Liver (tissue), 9 donors: ENCODE data around the gene ZNF326. TPM values are rescaled to one million over a fixed set of nuclear protein-coding genes. Genes with fewer than 3 reads are reported as not detected.
"Not testable (repeated sequence)": the region's sequence is repeated elsewhere in the genome, so short reads cannot be mapped to it uniquely, and the experiment has no call there.

ENCODE experiments used
- DNase-seq: peaks from one replicate; pipeline ENCODE4 v3.0.0-alpha.2; 2017; ENCODE audit warnings: low spot score
- H3K27ac ChIP-seq, 2 donors: one replicate each; pipeline ENCODE4 v1.7.0; 2013; ENCODE audit warnings: inconsistent platforms in 2 of 2, low read length in 2 of 2, control low read depth in 1 of 2, low read depth in 1 of 2, mild to moderate bottlenecking in 1 of 2
- H3K27me3 ChIP-seq, 4 donors: one replicate each; pipeline versions ENCODE4 v1.6.1 to v1.7.0; 2013; ENCODE audit warnings: low read length in 3 of 4, inconsistent platforms in 1 of 4, mild to moderate bottlenecking in 1 of 4, moderate library complexity in 1 of 4; ENCODE audit not compliant: control insufficient read depth in 4 of 4, insufficient read depth in 4 of 4
- H3K36me3 ChIP-seq, 4 donors: one replicate each; pipeline versions ENCODE4 v1.6.1 to v1.7.0; 2013; ENCODE audit warnings: low read length in 3 of 4, mild to moderate bottlenecking in 3 of 4, low read depth in 1 of 4, moderate library complexity in 1 of 4; ENCODE audit not compliant: control insufficient read depth in 4 of 4, insufficient read depth in 3 of 4
- H3K4me1 ChIP-seq, 4 donors: one replicate each; pipeline versions ENCODE4 v1.6.1 to v1.7.0; 2013; ENCODE audit warnings: low read length in 3 of 4, mild to moderate bottlenecking in 3 of 4, moderate library complexity in 1 of 4; ENCODE audit not compliant: control insufficient read depth in 4 of 4, insufficient read depth in 4 of 4
- H3K4me3 ChIP-seq, 3 donors: one replicate each; pipeline versions ENCODE4 v1.6.1 to v1.7.0; 2013; ENCODE audit warnings: low read length in 3 of 3, control low read depth in 1 of 3, low read depth in 1 of 3, mild to moderate bottlenecking in 1 of 3
- H3K9ac ChIP-seq, 2 donors: one replicate each; pipeline ENCODE4 v1.7.0; 2013; ENCODE audit warnings: low read length in 2 of 2, mild to moderate bottlenecking in 2 of 2, moderate library complexity in 2 of 2, control low read depth in 1 of 2, low read depth in 1 of 2
- H3K9me3 ChIP-seq, 4 donors: one replicate each; pipeline versions ENCODE4 v1.6.1 to v1.7.0; 2013; ENCODE audit warnings: low read length in 3 of 4; ENCODE audit not compliant: control insufficient read depth in 4 of 4
- ATF3 ChIP-seq: IDR thresholded peaks from 2 replicates; pipeline ENCODE4 v1.6.1; 2016; ENCODE audit warnings: antibody characterized with exemption
- EGR1 ChIP-seq, 2 donors: IDR thresholded peaks; 2 replicates each; pipeline ENCODE4 v1.6.1; 2016 to 2018; ENCODE audit warnings: antibody characterized with exemption in 2 of 2, low read depth in 2 of 2
- FOXA1 ChIP-seq: IDR thresholded peaks from 2 replicates; pipeline ENCODE4 v1.6.1; 2016; ENCODE audit warnings: antibody characterized with exemption
- FOXA2 ChIP-seq: IDR thresholded peaks from 2 replicates; pipeline ENCODE4 v1.6.1; 2016; ENCODE audit warnings: antibody characterized with exemption
- GABPA ChIP-seq, 2 donors: IDR thresholded peaks in 1 of 2; conservative IDR thresholded peaks in 1 of 2; 2 replicates each; pipeline ENCODE4 v1.6.1; 2016; ENCODE audit warnings: antibody characterized with exemption in 2 of 2, mild to moderate bottlenecking in 1 of 2, moderate library complexity in 1 of 2
- HNF4G ChIP-seq: IDR thresholded peaks from 2 replicates; pipeline ENCODE4 v1.6.1; 2016; ENCODE audit warnings: antibody characterized with exemption
- JUND ChIP-seq, 2 donors: IDR thresholded peaks; 2 replicates each; pipeline ENCODE4 v1.6.1; 2016; ENCODE audit warnings: antibody characterized with exemption in 2 of 2
- MAX ChIP-seq: IDR thresholded peaks from 2 replicates; pipeline ENCODE4 v1.6.1; 2016; ENCODE audit warnings: antibody characterized with exemption
- RAD21 ChIP-seq, 2 donors: IDR thresholded peaks; 2 replicates each; pipeline ENCODE4 v1.6.1; 2016; ENCODE audit warnings: antibody characterized with exemption in 2 of 2, mild to moderate bottlenecking in 2 of 2
- REST ChIP-seq: IDR thresholded peaks from 2 replicates; pipeline ENCODE4 v1.6.1; 2016; ENCODE audit warnings: antibody characterized with exemption, mild to moderate bottlenecking
- SP1 ChIP-seq: IDR thresholded peaks from 2 replicates; pipeline ENCODE4 v1.6.1; 2018; ENCODE audit warnings: antibody characterized with exemption, mild to moderate bottlenecking
- TAF1 ChIP-seq: conservative IDR thresholded peaks from 2 replicates; pipeline ENCODE4 v1.6.1; 2016; ENCODE audit warnings: antibody characterized with exemption, mild to moderate bottlenecking
- WGBS: extraction: QIAGEN DNeasy Blood & Tissue Kit; methylation state at CpG from one replicate; pipeline ENCODE4 v1.1.7; 2013; 5-methylcytosine and 5-hydroxymethylcytosine counted together
- polyA plus RNA-seq, 2 donors: library from polyadenylated mRNA; stranded (reverse) in 1 of 2; unstranded in 1 of 2; fragments of 200-250 nt in 1 of 2; fragments of >200 nt in 1 of 2; fragmentation: Nextera tagmentation in 1 of 2; extraction: Ambion mirVana in 1 of 2; gene quantifications; one replicate each; pipeline versions ENCODE4 v1.2.1 to v1.2.3, GENCODE V29; 2013 to 2015
- total RNA-seq, 2 donors: library from RNA; depleted of rRNA; stranded (reverse); fragments of >200 nt; gene quantifications; one replicate each; pipeline ENCODE4 v1.2.3, GENCODE V29; 2014
- donor health status: healthy.
- donor health status: healthy.
- donor health status: healthy.
- donor health status: healthy.
- donor health status: healthy.

Gene ZNF326
- total and polyA plus RNA-seq, 4 donors, result 6.5 to 14.6 (median 10.9) TPM

GRCh38 chr1:90046635-90047034, 51.7 kb downstream of the ZNF326 start:
- TF ChIP-seq ATF3 (no peak), REST (no peak)
- Histone ChIP-seq H3K9me3 (no peaks in the 10 kb centered on the region), H3K4me3 (no peak overlapping the region), H3K4me1 (peaks cover 0 to 10% (median 8%) of the 10 kb centered on the region in 4 donors), H3K27me3 (no peaks in the 10 kb centered on the region), H3K9ac (no peak overlapping the region), H3K36me3 (no peaks in the 10 kb centered on the region), H3K27ac (no peak overlapping the region)
- DNase-seq, result no peak
- 90% methylated on average over 3 of the region's 3 CpGs for WGBS

- no peak for TF ChIP-seq SP1
- TF ChIP-seq RAD21 (IDR thresholded peaks at IDR 0.05), result no peak
- no peak for TF ChIP-seq MAX
- no peak for TF ChIP-seq ATF3
- TF ChIP-seq EGR1 (IDR thresholded peaks at IDR 0.05; ENCODE audit: low read depth in 2 of 2), result no peak
- TF ChIP-seq GABPA (IDR thresholded peaks at IDR 0.05 in 1 of 2, conservative IDR thresholded peaks at IDR 0.05 in 1 of 2), result no peak
- TF ChIP-seq HNF4G, result no peak
- no peak for TF ChIP-seq JUND (IDR thresholded peaks at IDR 0.05)
- no peak for TF ChIP-seq TAF1
- no peak for TF ChIP-seq FOXA1
- TF ChIP-seq FOXA2, result no peak
- 87% methylated on average over 5 of the region's 5 CpGs for WGBS
- H3K9ac ChIP-seq, result no peak overlapping the region
Observed at GRCh38 chr1:90048043-90048442, 53.1 kb downstream of the ZNF326 start.

GRCh38 chr1:90062700-90063643, 68.1 kb downstream of the ZNF326 start:
- WGBS, result 84% methylated on average over 27 of the region's 31 CpGs
- not testable (repeated sequence) for H3K4me3 ChIP-seq, H3K9ac ChIP-seq, H3K4me1 ChIP-seq, DNase-seq, H3K36me3 ChIP-seq, H3K9me3 ChIP-seq, H3K27ac ChIP-seq, H3K27me3 ChIP-seq

More at GRCh38 chr1:90048043-90048442, 53.1 kb downstream of the ZNF326 start:
- DNase-seq, result no peak
- Histone ChIP-seq H3K36me3 (no peaks in the 10 kb centered on the region), H3K4me3 (no peak overlapping the region), H3K27ac (no peak overlapping the region), H3K27me3 (no peaks in the 10 kb centered on the region), H3K4me1 (peaks cover 0 to 10% (median 8%) of the 10 kb centered on the region in 4 donors), H3K9me3 (no peaks in the 10 kb centered on the region)

- not testable (repeated sequence) for DNase-seq, H3K27ac ChIP-seq, H3K4me1 ChIP-seq, H3K27me3 ChIP-seq, H3K36me3 ChIP-seq, H3K9ac ChIP-seq, H3K4me3 ChIP-seq, H3K9me3 ChIP-seq
- WGBS, result 81% methylated on average over 6 of the region's 6 CpGs
Observed at GRCh38 chr1:90064109-90064508, 69.2 kb downstream of the ZNF326 start.
